Astrocyte of the hippocampus (primary cell): ENCODE measurements around the gene PAPOLG.
"Not testable (repeated sequence)": the region's sequence is repeated elsewhere in the genome, so short reads cannot be mapped to it uniquely, and the experiment has no call there.

Source experiments
- DNase-seq: peaks from one replicate; pipeline ENCODE4 v3.0.0; 2011; ENCODE audit warnings: low read depth, low spot score

PAPOLG gene

DNA sequence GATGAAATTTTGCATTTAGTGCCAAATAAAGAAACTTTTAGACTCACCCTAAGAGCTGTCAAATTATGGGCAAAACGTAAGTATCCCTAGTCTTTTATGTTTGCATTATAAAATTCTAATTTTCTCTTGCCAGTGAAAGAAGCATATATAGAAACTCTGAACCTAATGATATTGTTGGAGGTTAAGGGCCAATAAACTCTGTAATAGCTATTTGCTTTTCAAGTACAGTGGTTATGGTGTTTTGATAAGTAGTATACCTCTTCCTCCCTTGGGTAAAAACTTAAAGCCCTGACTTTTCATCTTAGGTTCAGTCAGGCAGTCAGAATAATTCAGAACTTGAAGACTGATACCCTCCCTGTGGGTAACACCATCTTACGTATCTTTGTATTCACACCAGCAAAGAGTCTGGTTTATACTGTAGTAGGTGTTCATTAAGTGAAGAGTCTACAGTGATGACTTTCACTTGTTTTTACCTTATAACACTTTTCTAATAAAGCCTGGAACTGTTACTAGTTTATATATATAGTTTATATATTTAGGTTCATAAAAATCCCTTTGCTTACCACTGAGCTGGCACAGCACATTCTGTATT lies 19.1 kb downstream of the PAPOLG start:
- no peak for DNase-seq

GRCh38 chr2:60778352-60778751 lies 22.3 kb downstream of the PAPOLG start:
- DNase-seq = no peak

DNA sequence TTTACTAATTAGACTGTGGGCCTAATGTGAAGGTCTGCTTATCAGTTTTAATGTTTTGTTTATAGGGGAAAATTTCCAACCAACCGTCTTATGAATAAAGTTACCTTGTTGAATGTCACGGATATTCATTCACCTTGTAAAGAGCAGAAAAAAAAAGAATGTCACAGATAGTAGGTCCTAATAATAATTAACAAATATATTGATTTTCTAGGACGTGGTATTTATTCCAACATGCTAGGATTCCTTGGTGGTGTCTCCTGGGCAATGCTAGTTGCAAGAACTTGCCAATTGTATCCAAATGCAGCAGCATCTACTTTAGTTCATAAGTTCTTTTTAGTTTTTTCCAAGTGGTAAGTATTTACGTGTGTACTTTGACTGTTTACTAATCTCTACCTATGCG lies 23.4 kb downstream of the PAPOLG start:
- DNase-seq = no peak

DNA sequence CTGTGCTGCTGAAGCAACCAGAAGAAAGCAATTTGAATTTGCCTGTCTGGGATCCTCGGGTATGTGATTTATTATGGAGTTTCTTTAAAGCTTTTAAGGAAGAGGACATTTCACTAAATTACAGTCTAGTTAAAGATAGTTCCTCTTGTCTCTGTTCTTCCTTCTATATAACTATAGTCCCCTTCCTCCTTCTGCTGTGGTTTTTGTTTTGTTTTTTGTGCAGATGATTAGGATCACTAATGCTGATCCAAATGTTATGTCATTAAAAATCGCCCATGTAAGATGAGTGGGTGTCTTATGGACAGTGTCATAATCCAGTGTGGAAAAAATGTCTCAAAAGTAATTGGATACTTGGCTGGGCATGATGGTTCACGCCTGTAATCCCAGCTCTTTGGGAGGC lies 24.7 kb downstream of the PAPOLG start:
- no peak for DNase-seq

DNA sequence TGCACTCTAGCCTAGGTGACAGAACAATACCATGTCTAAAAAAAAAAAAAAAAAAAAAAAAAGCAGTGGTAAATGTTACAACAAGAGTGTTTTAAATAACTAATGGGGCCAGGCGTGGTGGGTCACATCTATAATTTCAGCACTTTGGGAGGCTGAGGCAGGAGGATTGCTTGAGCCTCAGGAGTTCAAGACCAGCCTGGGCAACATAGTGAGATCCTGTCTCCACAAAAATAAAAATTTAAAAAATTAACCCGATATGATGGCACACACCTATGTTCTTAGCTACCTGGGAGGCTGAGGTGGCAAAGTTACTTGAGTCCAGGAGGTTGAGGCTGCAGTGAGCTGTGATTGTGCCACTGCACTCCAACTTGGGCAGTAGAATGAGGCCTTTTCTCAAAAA lies 37.1 kb downstream of the PAPOLG start:
- DNase-seq = no peak

- DNase-seq = peak; percentile 24
Measured at GRCh38 chr2:60794271-60794863, 38.3 kb downstream of the PAPOLG start.

DNA sequence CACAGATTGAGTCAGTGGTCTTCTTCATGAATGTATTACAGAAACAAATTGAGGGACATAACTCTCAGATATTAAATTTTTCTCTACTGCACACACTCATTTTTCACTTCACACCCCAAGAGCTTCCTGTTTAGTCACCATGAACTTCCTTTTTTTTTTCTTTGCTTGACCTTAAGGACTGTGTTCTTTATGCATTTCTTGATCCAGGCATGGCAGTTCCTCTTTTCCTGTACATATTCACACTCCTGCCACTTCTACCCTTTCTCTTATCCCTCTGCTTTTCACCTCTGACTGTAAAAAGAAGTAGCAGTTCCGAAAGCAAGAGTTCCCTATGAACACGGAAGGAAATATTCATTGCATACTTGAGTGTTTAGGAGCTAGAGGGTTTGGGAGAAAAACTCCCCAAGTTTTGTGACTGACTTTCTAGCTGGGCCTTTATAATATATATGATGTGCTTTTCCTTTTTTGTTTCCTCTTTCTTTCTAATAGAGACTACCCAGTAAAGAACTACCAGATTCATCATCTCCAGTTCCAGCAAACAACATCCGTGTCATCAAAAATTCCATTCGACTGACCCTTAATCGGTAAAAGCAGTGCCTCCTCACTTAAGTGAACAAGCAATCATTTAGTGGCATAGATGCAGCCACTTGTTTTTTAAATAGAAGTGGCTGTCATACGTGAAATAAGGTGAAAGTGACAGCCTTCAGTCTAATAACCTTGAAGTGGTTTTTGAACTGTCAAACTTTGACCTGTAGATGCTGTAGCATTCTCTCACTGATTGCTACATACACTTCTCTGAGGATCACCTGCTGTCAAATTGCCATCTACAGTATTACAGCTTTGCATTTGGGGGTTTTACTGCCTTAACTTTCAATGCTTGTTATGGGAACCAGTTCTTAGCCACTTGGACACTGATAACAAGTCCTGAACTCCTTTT lies 40.8 kb downstream of the PAPOLG start:
- no peak for DNase-seq

DNA sequence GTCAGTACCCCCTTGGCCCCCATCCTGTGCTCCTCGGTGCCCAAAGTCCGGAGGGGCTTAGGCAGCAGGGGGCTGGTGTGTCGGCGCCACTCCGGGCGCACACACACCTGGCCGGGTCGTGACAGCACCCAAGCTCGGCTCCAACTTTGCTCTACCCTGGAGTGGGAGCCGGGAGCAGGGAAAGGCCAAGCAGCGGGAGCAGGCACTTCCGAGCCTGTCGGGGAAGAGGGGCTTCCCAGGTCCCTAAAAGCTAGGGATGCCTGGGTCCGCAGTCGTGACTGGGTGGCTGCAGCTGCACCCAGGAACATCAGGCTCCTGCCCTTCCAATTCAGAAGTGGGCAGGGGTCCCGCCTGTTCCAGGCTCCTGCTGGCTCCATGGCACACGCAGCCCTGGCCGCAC lies 48.4 kb downstream of the PAPOLG start:
- no peak for DNase-seq

DNA sequence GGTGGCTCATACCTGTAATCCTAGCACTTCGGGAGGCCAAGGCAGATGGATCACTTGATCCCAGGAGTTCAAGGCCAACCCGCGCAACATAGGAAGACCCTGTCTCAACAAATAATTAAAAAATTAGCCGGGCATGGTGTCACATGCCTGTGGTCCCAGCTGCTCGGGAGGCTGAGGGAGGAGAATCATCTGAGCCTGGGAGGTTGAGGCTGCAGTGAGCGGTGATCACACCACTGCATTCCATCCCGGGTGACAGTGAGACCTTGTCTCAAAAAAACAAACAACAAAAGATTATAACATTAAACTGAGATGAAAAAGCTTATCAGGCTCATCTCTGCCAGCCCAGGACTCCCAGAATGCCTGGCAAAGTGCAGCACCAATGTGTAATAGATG lies 50.5 kb downstream of the PAPOLG start:
- DNase-seq = no peak

DNA sequence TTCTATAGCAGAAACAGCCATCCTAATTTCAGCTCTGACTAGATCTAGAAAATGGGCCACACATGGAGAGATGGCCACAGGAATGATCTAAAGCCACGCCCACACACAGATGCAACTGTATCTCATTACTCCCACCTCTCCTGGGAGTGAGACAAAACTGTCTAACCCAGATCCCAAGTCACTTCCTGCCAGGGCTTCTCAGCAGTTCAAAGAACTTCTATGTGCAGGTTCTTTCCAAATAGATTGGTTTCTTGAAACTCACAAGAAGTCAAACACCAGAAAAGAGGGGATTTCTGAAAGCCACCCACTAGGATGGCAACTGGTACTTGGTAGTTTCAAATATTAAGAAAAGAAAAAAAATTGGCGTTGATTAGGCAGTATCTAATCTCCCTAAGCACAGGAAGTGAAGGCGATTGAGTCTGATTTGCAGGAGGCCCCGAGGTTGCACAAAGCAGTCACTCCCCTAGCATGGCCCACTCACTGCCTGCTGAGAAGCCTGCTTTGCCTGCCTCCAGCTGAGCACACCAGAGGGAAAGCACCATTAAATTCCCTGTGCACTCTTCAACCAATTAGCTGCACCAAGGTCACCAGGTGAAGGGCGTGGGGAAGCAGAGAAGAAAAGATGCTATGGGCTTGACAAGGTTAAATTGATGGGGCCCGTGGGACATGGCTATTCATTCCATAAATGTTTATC lies 51.1 kb downstream of the PAPOLG start:
- DNase-seq = peak; percentile 30

DNA sequence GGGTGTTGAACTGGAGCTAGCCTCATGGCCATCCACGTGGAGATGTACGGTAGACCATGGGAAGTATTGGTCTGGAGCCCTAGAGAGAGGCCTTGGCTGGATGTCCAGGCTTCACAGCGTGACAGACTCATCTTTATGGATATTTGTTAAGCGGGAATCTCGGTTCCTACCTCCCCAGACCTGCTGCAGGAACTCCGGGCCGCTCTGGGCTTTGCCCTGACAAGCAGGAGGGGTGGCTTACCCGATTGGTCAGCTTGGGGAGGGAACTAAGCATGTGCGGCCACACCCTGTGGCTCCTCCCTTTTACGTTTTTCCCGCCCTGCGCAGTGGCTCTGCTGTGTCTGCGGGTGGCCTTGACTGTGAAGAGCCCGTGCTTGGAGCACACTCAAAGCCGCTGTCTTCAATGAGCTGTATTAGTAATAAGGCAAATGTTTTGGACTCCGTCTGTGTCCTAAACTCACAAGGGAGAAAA lies 52.3 kb downstream of the PAPOLG start:
- no peak for DNase-seq

GRCh38 chr2:60811491-60812375 lies 55.7 kb downstream of the PAPOLG start:
- DNase-seq = no peak

DNA sequence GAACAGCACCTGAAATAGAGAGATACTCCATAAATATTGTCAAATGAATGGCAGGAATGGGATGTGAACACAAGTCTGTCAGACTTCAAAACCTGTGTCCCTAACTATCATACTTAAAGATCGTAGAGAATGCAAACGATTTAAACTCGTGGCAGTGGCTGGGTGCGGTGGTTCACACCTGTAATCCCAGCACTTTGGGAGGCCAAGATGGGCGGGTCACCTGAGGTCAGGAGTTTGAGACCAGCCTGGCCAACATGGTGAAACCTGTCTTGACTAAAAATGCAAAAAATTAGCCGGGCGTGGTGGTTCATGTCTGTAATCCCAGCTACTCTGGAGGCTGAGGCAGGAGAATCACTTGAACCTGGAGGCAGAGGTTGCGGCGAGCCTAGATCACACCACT lies 61.1 kb downstream of the PAPOLG start:
- not testable (repeated sequence) for DNase-seq

- DNase-seq = no peak
Measured at GRCh38 chr2:60818272-60818671, 62.2 kb downstream of the PAPOLG start.

DNA sequence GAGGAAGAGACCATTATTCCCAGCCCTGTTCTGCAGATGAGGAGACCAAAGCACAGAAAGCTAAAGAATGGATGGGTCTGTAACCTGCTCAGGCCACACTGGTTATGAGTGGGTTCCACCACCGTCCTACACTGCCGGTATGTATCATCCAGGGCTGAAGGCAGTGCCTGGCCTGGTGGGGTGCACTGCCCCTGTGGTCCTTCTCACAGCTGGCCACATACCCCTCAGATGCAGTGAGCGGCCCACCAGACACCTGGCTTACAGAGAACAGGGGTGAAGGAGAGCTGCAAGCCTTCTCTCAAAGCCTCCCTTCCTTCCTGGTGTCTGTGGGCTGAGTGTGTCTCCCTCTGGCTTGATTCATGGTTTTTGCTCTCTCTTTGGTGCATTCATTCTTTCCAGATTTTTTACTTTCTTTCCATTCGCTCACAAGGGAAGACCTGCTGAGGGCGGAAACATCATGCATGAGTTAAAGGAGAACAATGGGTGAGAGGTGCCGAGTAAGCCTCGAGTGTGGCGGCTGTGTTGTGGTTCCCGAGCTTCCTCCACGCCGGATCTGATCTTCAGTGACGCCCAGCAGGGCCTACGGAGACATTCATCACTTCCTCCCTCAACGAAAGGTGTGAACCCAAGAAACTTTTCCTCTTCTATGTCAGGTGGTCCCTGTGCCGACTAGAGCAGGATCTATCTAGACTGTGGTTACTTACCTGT lies 63.2 kb downstream of the PAPOLG start:
- DNase-seq = no peak

- DNase-seq = no peak
Measured at GRCh38 chr2:60819936-60820335, 63.9 kb downstream of the PAPOLG start.

- DNase-seq = no peak
Measured at GRCh38 chr2:60820416-60821132, 64.5 kb downstream of the PAPOLG start.

GRCh38 chr2:60821133-60821469 lies 65.0 kb downstream of the PAPOLG start:
- DNase-seq = no peak

GRCh38 chr2:60821587-60822302 lies 65.7 kb downstream of the PAPOLG start:
- DNase-seq = no peak
